AG10803 (cell line): ENCODE data around the gene YARS1.
A peak's percentile ranks its signal among the peaks of the same experiment; 100 is the strongest.

ENCODE experiments used
- DNase-seq: peaks from one replicate; pipeline ENCODE4 v3.0.0; 2010; ENCODE audit warnings: low read depth
- H3K4me3 ChIP-seq: 2 replicates; pipeline ENCODE4 v1.5.1; 2011; ENCODE audit warnings: mild to moderate bottlenecking, low read length, control low read depth
- CTCF ChIP-seq: conservative IDR thresholded peaks from 2 replicates; pipeline ENCODE4 v1.5.1; 2011; ENCODE audit warnings: mild to moderate bottlenecking, low read length, control low read depth, inconsistent platforms

Gene YARS1

GRCh38 chr1:32741413-32742198 is 75.6 kb downstream of the YARS1 start:
- TF ChIP-seq CTCF, result peak; percentile 37
- H3K4me3 ChIP-seq, result peak overlapping the region; percentile 71
- DNase-seq, result no peak

GRCh38 chr1:32741059-32741412 is 76.1 kb downstream of the YARS1 start:
- no peak for DNase-seq
- TF ChIP-seq CTCF, result no peak
- H3K4me3 ChIP-seq, result peak overlapping the region; percentile 64

- no peak for TF ChIP-seq CTCF
- no peak for DNase-seq
- no peak overlapping the region for H3K4me3 ChIP-seq
Observed at GRCh38 chr1:32736812-32737791, 80.1 kb downstream of the YARS1 start.

- H3K4me3 ChIP-seq, result no peak overlapping the region
- no peak for TF ChIP-seq CTCF
- peak; percentile 16 for DNase-seq
Observed at GRCh38 chr1:32733582-32734321, 83.4 kb downstream of the YARS1 start.

- H3K4me3 ChIP-seq, result no peak overlapping the region
- no peak for DNase-seq
- TF ChIP-seq CTCF, result no peak
Observed at GRCh38 chr1:32729254-32730046, 87.7 kb downstream of the YARS1 start.

GRCh38 chr1:32728413-32729077 is 88.6 kb downstream of the YARS1 start:
- no peak for DNase-seq
- no peak overlapping the region for H3K4me3 ChIP-seq
- no peak for TF ChIP-seq CTCF
